ENCODE data around the gene LRSAM1. TPM values are rescaled to one million over a fixed set of nuclear protein-coding genes. Genes with fewer than 3 reads are reported as not detected.

Gene LRSAM1
- total and polyA plus RNA-seq, 2 of the 8 experiments (the other 6 are each of a cell fraction or from before 2014, with no cell fraction given), result 9.7 to 18.3 TPM

DNA sequence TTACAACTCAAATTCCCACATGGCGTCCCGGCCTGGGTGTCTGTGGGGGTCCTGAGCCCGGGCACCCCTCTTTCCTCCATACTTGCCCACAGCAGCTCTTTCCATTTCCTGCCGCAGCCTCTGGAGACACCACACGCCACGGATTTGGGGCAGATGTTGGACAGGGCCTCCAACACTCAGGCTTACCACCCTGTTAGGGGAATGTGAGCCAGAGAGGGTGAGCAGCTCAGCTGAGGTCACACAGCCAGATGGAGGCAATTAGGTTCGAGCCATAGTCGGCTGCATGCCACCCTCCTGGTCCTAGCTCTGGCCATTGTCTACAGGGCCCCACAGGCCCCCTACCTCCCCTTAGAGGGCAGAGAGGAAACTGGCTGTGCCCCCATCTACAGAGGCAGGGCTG lies 85.2 kb downstream of the LRSAM1 start:
- CTCF ChIA-PET (ENCODE audit: partially characterized antibody), result interaction anchor here (0.6 to 7.7 kb wide), 21 partner anchors 9 to 1054 kb away, joined by 3 to 105 read pairs (median 7); partner anchors contain the start of gene TOR2A
- peak overlapping the region; percentile 23 for H4K91ac ChIP-seq (replicated peaks; ENCODE audit: insufficient read length, low read length)
- H3K79me1 ChIP-seq (ENCODE audit: low read depth, low read length), result peaks cover 15% of the 10 kb centered on the region
- no peak overlapping the region for H3K4me3 ChIP-seq (ENCODE audit: extremely low read depth in 1 of 4, insufficient read depth in 2 of 4, low read depth in 3 of 4, low read length in 4 of 4)
- H4K8ac ChIP-seq (ENCODE audit: extremely low read depth, insufficient read depth, low read length), result no peak overlapping the region; the same call in 1 of the 2 replicates
- H2BK12ac ChIP-seq (ENCODE audit: low read depth, low read length), result peak overlapping the region; percentile 68; the same call in 1 of the 2 replicates
- H3K23ac ChIP-seq (ENCODE audit: insufficient read length), result no peak overlapping the region
- WGBS, 2 experiments (ENCODE audit: extremely low coverage in 1 of 2, insufficient coverage in 1 of 2, insufficient read length in 1 of 2, insufficient replicate concordance in 2 of 2, low coverage in 1 of 2, low lambda C conversion rate in 2 of 2, missing lambda C conversion rate in 1 of 2), result 78% methylated on average over 7 of the region's 8 CpGs; no CpG with 5 or more reads in 1 of the 2 experiments
- H2BK120ac ChIP-seq (replicated peaks; ENCODE audit: low read depth, low read length), result no peak overlapping the region
- H2AK5ac ChIP-seq (ENCODE audit: low read depth, low read length), result peak overlapping the region; percentile 65; the same call in 1 of the 2 replicates
- no peak for DNase-seq (ENCODE audit: low read depth in 1 of 2, low spot score in 2 of 2)
- no peak overlapping the region for H3K14ac ChIP-seq (ENCODE audit: insufficient read length)
- no peak overlapping the region for H3K18ac ChIP-seq (ENCODE audit: extremely low read depth, low read length)
- H3K56ac ChIP-seq (replicated peaks; ENCODE audit: insufficient read length, low read depth, low read length), result no peak overlapping the region
- no peak overlapping the region for H3K9ac ChIP-seq (replicated peaks in 1 of 4; ENCODE audit: extremely low read depth in 1 of 4, low read depth in 3 of 4, low read length in 3 of 4)
- no peaks in the 10 kb centered on the region for H3K27me3 ChIP-seq (replicated peaks in 1 of 4; ENCODE audit: control insufficient read depth in 3 of 4, extremely low read depth in 1 of 4, insufficient read depth in 3 of 4, low read length in 3 of 4)
- H2BK15ac ChIP-seq (ENCODE audit: low read length), result no peak overlapping the region
- peaks cover 4 to 18% (median 16%) of the 10 kb centered on the region in 4 experiments; a peak in 5 of 7 replicates for H3K4me1 ChIP-seq (replicated peaks in 1 of 4; ENCODE audit: control insufficient read depth in 3 of 4, insufficient read depth in 4 of 4, low read length in 3 of 4)
- H3K4me2 ChIP-seq (ENCODE audit: insufficient read depth in 1 of 2, low read depth in 2 of 2, low read length in 2 of 2), result no peak overlapping the region
- H3K4ac ChIP-seq (replicated peaks; ENCODE audit: insufficient read length, low read depth, low read length), result peak overlapping the region; percentile 59
- 0 out of 2 replicates have a peak overlapping the region, but pooled peaks have one; percentile 44 for H2BK5ac ChIP-seq (ENCODE audit: low read depth, low read length)
- FAIRE-seq, result no peak
- H4K20me1 ChIP-seq (replicated peaks in 1 of 2; ENCODE audit: control insufficient read depth in 1 of 2, insufficient read depth in 2 of 2, low read length in 2 of 2), result peaks cover 3 to 8% of the 10 kb centered on the region in 2 experiments
- no peaks in the 10 kb centered on the region for H3K36me3 ChIP-seq (ENCODE audit: control insufficient read depth in 2 of 4, insufficient read depth in 4 of 4, low read length in 3 of 4)
- H3K9me3 ChIP-seq (ENCODE audit: insufficient read depth in 2 of 2, low read depth in 1 of 2, low read length in 1 of 2), result no peaks in the 10 kb centered on the region
- H3K23me2 ChIP-seq (ENCODE audit: low read depth, low read length), result no peaks in the 10 kb centered on the region
- no peak overlapping the region for H3K27ac ChIP-seq (ENCODE audit: low read depth, low read length)
- no peak overlapping the region for H2BK20ac ChIP-seq (ENCODE audit: low read length)
- POLR2A ChIA-PET (ENCODE audit: partially characterized antibody), result interaction anchor here (1.3 to 2.1 kb wide), 5 partner anchors 8 to 87 kb away, joined by 3 to 7 read pairs (median 4); no protein-coding TSS in a partner anchor
- H2AFZ ChIP-seq (ENCODE audit: low read length), result no peak overlapping the region
- H4K5ac ChIP-seq (ENCODE audit: insufficient read length, low read depth, low read length), result no peak overlapping the region
- peaks cover 0 to 19% of the 10 kb centered on the region in 2 experiments; a peak in 1 of 4 replicates for H3K79me2 ChIP-seq (ENCODE audit: control insufficient read depth in 1 of 2, insufficient read depth in 2 of 2, low read length in 2 of 2)
- TF ChIP-seq EZH2 (IDR thresholded peaks at IDR 0.05; ENCODE audit: low read depth, low read length, severe bottlenecking) (no peak), RBBP5 (IDR thresholded peaks at IDR 0.05; ENCODE audit: borderline replicate concordance, low read depth, low read length) (no peak), GABPA (IDR thresholded peaks at IDR 0.05; ENCODE audit: borderline replicate concordance, insufficient read depth, low read length) (no peak), SRF (IDR thresholded peaks at IDR 0.05; ENCODE audit: low read depth, low read length) (no peak)
- TF ChIP-seq, protein P1, sequence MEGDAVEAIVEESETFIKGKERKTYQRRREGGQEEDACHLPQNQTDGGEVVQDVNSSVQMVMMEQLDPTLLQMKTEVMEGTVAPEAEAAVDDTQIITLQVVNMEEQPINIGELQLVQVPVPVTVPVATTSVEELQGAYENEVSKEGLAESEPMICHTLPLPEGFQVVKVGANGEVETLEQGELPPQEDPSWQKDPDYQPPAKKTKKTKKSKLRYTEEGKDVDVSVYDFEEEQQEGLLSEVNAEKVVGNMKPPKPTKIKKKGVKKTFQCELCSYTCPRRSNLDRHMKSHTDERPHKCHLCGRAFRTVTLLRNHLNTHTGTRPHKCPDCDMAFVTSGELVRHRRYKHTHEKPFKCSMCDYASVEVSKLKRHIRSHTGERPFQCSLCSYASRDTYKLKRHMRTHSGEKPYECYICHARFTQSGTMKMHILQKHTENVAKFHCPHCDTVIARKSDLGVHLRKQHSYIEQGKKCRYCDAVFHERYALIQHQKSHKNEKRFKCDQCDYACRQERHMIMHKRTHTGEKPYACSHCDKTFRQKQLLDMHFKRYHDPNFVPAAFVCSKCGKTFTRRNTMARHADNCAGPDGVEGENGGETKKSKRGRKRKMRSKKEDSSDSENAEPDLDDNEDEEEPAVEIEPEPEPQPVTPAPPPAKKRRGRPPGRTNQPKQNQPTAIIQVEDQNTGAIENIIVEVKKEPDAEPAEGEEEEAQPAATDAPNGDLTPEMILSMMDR (IDR thresholded peaks at IDR 0.05; ENCODE audit: control extremely low read depth in 1 of 3, insufficient read depth in 1 of 3, low read depth in 1 of 3, low read length in 3 of 3), result no peak
- TF ChIP-seq, protein P2, sequence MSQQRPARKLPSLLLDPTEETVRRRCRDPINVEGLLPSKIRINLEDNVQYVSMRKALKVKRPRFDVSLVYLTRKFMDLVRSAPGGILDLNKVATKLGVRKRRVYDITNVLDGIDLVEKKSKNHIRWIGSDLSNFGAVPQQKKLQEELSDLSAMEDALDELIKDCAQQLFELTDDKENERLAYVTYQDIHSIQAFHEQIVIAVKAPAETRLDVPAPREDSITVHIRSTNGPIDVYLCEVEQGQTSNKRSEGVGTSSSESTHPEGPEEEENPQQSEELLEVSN (IDR thresholded peaks at IDR 0.05), result no peak
- TF ChIP-seq, protein P3, sequence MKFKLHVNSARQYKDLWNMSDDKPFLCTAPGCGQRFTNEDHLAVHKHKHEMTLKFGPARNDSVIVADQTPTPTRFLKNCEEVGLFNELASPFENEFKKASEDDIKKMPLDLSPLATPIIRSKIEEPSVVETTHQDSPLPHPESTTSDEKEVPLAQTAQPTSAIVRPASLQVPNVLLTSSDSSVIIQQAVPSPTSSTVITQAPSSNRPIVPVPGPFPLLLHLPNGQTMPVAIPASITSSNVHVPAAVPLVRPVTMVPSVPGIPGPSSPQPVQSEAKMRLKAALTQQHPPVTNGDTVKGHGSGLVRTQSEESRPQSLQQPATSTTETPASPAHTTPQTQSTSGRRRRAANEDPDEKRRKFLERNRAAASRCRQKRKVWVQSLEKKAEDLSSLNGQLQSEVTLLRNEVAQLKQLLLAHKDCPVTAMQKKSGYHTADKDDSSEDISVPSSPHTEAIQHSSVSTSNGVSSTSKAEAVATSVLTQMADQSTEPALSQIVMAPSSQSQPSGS (IDR thresholded peaks at IDR 0.05; ENCODE audit: low read length), result no peak

All from H1 (cell line).